ENCODE results near the gene FGA.

FGA gene

GRCh38 chr4:154610582-154610981 lies 20.0 kb upstream of the FGA start:
- no peak for DNase-seq (ENCODE audit: extremely low spot score)
- ChIA-PET POLR2A (no interaction called here), CTCF (interaction anchor here (1.4 to 6.4 kb wide), 3 partner anchors 8 to 51 kb away, joined by 5 to 44 read pairs (median 36); no protein-coding TSS in a partner anchor)
- TF ChIP-seq CTCF (IDR thresholded peaks at IDR 0.05; ENCODE audit: control extremely low read depth, extremely low read depth, low read depth, missing control alignments): no peak

- POLR2A ChIA-PET: no interaction called here
- CTCF ChIA-PET: interaction anchor here (1.2 to 6.4 kb wide), 4 partner anchors 9 to 50 kb away, joined by 3 to 44 read pairs (median 20); no protein-coding TSS in a partner anchor
- no peak for TF ChIP-seq CTCF (IDR thresholded peaks at IDR 0.05; ENCODE audit: control extremely low read depth, extremely low read depth, low read depth, missing control alignments)
- DNase-seq (ENCODE audit: extremely low spot score): no peak
Observed at GRCh38 chr4:154609532-154609931, 19.0 kb upstream of the FGA start.

- TF ChIP-seq CTCF (IDR thresholded peaks at IDR 0.05; ENCODE audit: control extremely low read depth, extremely low read depth, low read depth, missing control alignments): no peak
- ChIA-PET CTCF (interaction anchor here (1.2 to 6.4 kb wide), 4 partner anchors 10 to 49 kb away, joined by 3 to 44 read pairs (median 20); no protein-coding TSS in a partner anchor), POLR2A (no interaction called here)
- no peak for DNase-seq (ENCODE audit: extremely low spot score)
Observed at GRCh38 chr4:154608361-154609252, 18.1 kb upstream of the FGA start.

- ChIA-PET CTCF (interaction anchor here (0.6 to 5.0 kb wide), 4 partner anchors 11 to 21 kb away, joined by 3 to 36 read pairs (median 6); no protein-coding TSS in a partner anchor), POLR2A (no interaction called here)
- no peak for TF ChIP-seq CTCF (IDR thresholded peaks at IDR 0.05; ENCODE audit: control extremely low read depth, extremely low read depth, low read depth, missing control alignments)
- no peak for DNase-seq (ENCODE audit: extremely low spot score)
Observed at GRCh38 chr4:154606728-154607723, 16.5 kb upstream of the FGA start.

- CTCF ChIA-PET: interaction anchor here (1.0 to 1.5 kb wide), 4 partner anchors 12 to 45 kb away, joined by 3 to 7 read pairs (median 4); no protein-coding TSS in a partner anchor
- no peak for DNase-seq (ENCODE audit: extremely low spot score)
- TF ChIP-seq CTCF (IDR thresholded peaks at IDR 0.05; ENCODE audit: control extremely low read depth, extremely low read depth, low read depth, missing control alignments): no peak
- POLR2A ChIA-PET: no interaction called here
Observed at GRCh38 chr4:154604696-154605200, 14.2 kb upstream of the FGA start.
